GM10847 (cell line): ENCODE results near the gene FCMR.

ENCODE experiments used
- POLR2A ChIP-seq: IDR thresholded peaks from 2 replicates; pipeline ENCODE4 v1.6.1; 2011; ENCODE audit not compliant: insufficient read length; ENCODE audit errors: extremely low read depth

FCMR gene

DNA sequence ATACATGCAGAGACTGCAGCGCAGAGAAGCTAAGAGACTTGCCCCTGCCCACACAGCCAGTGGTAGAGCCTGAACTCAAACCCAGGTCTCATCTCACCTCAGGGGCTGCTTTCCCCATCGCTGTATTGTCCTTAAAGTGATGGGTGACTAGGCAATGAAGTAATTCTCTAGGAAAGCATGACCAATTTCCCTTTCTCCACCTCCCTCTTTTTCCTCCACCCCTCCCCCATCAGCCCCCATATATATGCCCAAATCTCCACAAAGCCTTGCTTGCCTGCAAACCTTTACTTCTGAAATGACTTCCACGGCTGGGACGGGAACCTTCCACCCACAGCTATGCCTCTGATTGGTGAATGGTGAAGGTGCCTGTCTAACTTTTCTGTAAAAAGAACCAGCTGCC is 24.6 kb downstream of the FCMR start, which contains the start of gene IL24:
Gene IL24, plus strand, starts transcription at position 269 of the 400 bp plus-strand sequence. CDS start 390 bp downstream, outside the sequence.
- no peak for TF ChIP-seq POLR2A

DNA sequence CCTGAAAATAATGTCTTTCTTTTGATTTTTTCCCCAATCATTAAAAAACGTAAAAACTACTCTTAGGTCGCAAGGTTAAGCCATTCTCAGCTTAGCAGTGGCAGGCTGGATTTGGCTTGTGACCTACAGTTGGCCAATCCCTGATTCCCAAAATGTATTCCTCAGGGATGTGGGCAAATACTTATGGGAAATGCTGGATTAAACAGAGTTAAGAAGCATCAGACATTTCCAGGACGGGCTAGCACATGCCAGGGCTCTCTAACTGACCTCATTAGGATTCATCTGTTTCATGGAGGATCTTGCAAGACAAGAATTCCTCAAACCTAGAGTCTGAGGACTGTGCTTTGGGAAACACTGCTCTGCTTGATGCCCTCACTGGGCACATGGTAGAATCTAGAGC is 25.5 kb downstream of the FCMR start:
- TF ChIP-seq POLR2A, result no peak

DNA sequence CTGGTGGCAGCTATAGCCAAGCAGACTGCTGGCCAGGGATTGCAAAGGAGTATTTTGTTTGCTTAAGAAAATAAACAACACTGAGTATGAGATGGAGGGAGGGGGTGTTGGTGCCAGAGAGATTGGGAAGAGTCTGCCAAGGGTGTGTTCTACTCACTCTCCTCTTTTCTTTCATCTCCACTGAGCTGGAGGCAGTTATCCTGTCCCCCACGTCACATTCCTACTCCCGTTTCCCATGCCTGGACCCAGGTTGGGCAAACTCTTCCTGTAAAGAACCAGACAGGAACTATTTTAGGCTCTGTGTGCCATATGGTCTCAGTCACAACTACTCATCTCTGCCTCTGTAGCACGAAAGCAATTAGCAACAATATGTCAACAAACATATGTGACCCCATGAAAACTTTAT is 25.9 kb downstream of the FCMR start:
- no peak for TF ChIP-seq POLR2A

DNA sequence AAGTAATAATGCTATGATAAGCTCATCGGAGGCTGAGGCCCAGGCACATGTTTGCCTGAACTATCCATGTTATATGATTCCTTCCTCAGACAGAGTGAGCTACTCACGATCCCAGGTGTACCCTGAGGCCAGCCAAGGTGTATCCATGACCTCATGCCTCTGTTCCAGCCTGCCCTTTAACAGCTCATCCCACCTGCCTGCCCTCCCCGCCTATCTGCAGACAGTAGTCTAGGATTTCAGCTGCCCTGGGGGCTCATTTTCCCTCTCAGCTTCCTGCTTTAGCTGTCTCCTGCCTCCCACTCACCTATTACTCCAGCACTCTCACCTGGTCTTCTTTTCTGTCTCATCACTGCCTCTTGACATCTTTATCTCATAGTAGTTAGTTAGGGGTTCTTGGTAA is 26.4 kb downstream of the FCMR start:
- TF ChIP-seq POLR2A, result no peak

DNA sequence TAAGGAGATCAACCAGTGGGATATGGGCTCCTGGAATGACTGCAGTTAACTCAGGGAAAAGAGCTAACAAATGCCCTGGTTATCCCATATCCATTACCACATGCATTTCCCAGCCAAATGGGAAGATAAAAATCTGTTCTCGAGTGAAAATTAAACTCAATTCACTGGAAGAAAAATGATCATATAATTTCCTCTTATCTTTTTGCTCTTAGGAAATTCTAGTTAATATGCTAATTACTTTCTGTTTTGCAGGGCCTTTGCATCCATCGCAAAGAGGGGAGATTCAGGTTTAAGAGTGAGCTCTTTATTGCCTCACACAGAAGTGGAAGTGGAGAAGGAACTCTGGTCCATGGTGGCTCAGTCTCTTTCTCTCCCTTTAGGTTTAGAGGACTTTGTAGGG is 28.4 kb downstream of the FCMR start:
- no peak for TF ChIP-seq POLR2A

DNA sequence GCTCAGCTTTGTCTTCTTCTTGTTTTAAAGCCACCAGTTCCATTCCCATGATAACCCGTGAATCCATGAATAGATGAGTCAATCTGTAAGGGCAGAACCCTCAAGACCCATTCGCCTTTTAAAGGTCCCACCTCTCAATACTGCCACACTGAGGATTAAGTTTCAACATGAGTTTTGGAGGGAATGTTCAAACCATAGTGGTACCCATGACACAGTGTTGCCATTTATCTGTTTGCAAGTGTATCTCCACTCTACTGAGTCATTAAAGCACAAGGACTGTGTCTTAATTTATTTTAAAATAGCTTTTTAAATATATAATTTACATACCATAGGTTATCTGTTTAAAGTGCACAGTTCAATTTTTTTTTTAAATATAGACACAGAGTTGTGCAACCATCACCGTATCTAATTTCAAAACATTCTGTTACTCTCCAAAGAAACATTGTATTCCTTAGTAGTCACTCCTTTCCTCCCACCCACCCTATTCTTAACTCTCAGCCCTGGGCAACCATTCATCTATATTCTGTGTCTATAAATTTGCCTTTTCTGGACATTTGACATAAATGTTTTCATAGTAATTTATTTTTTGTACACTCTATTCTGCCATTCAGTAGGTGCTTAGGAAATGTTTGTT is 29.3 kb downstream of the FCMR start:
- TF ChIP-seq POLR2A, result no peak

DNA sequence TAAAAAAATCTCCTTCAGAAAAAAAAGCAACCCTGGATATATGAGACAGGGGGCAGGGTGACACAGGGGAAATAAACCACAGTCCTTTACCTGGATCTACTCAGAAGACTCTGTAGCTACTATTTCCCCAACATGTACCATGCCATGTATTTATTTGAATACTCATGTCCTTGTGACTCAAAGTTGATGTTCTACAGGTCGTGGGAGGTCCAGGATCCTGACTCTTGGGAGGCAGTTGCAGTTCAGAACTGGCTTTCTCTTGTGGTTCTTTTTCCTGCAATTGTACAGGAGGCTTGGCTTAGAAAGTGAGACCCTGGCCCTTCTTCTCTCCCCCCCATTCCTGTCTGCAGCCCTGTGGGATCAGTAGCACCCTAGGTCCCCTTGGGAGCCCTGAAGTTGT is 30.3 kb downstream of the FCMR start:
- no peak for TF ChIP-seq POLR2A

DNA sequence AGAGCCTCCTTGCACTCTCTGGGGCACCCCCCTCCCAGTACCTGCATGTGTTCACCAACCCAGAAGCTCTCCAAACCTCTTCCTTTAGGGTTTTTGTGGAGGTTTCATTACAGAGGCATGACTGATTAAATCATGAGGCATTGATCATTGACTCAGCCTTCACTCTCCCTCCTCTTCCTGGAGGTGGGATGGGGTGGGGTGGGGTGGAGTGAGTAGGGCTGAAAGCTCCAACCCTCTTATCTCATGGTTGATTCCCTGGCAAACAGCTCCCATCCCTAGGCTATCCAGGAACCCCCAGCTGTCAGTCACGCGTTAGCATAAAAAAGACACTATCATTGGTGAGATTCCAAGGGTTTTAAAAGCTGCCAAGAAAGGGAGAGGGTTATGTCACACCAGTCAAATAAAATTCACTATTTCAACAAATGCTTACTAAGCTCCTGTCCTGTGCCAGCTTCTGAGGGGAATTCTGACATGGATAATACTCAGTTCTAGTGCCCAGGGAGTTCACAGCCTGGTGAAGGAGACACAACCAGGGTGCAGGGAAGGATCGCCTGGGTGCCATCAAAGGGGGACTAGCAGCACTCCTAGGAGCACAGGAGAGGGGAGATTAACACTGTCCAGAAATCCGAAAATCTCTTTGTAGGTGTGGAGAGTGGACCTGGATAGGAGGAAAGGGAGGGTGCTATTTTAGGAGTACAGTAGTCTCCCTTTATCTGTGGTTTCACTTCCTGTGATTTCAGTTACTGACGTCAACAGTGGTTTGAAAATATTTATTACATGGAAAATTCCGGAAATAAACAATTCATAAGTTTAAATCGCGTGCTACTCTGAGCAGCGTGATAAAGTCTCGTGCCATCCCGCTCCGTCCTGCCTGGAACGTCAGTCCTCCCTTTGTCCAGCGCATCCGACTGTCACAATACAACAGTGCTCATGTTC is 31.3 kb downstream of the FCMR start:
- TF ChIP-seq POLR2A, result no peak

DNA sequence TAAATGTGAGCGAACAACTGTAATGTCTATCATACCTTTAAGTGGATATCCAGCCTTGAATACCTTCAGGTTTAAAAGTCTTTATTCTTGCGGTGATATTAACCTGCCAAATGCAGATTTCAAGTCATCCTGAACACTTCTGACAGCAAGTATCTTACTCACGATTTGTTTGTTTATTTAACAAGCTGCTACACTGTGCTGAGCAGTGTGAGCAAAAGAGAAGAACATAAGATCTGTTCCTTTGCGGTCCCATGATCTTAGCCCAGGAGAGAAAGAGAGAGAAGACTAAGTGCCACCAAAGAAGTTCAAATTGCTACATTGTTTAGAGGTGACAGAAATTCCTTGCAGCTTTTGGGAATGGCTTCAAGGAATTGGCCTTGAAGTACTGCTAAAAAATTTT is 34.0 kb downstream of the FCMR start:
- TF ChIP-seq POLR2A, result no peak

DNA sequence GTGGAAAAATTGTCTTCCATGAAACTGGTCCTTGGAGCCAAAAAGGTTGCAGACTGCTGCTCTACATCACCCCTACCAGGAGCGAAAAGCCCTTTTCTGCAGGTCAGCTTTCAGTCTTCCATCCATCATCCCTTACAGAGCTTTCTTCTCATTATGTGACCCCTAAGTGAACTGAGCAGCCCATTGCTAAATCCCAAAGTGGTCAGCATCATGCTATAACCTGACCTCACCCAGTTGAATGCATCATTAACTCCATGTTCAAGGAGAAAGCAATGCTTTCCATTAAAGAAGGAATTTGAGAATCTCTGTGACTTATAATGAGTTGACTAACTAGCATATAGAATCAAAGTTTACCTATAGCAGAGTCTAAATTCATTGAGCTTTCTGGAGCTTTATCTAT is 34.9 kb downstream of the FCMR start:
- no peak for TF ChIP-seq POLR2A

DNA sequence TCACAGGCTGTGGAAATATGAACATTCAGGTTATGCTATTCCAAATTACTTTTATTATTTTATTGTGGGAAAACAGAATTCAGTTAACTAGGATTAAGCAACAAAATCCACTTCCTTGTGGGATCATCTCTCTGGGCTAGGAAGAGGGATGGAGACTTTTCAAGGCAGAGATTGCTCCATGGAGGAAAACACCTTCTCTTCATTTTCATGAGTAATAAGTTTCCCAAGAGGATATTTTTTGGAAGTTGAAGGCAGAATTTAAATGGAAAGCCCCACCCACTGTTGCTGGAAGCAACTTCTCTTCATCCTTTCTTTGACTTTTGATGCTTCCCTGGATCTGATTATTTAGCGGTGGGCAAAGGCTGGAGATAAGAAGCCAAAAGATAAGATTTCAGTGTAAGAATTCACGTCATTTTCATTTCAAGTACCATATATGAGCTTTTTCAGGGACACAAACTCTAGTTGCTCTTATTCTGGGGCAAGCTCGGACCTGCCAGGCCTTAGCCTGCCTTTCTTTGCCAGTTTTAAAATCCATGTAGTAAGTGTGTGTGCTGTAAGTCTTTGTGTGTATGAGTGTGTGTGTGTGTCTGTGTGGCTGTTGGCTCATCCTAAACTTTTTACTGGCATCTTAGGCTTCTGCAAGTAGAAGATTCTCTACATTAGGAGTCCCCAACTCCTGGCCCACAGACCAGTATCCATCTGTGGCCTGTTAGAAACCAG is 36.2 kb downstream of the FCMR start:
- no peak for TF ChIP-seq POLR2A

DNA sequence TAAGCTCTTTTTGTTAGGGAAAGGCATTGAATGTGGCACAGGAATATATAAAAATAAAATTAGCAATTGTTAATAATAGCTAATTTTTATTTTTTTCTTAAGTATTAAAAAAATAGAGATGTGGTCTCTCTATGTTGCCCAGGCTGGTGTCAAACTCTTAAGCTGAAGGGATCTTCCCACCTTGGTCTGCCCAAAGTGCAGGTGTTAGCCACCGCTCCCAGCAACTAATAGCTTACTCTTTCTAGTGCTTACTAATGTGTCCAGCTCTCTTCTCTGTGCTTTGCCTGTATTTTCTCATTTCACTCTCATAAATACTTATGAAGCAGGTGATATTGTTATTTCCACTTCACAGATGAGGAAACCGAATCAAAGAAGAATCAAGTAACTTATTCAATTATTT is 37.9 kb downstream of the FCMR start:
- no peak for TF ChIP-seq POLR2A

DNA sequence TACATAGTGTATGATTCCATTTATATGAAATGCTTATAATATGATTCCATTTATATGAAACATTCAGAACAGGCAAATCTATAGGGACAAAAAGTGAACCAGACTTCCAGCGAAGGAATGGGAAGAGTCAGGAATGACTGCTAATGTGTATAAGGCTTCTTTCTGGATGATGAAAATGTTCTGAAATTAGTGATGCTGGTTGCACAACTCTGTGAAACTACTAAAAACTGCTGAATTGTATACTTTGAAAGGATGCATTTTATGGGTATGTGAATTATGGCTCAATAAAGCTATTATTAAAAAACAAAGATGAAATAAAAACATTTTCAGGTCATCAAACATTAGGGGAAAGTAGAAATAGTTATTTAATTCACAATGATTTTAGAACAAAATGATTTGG is 38.6 kb downstream of the FCMR start:
- no peak for TF ChIP-seq POLR2A

DNA sequence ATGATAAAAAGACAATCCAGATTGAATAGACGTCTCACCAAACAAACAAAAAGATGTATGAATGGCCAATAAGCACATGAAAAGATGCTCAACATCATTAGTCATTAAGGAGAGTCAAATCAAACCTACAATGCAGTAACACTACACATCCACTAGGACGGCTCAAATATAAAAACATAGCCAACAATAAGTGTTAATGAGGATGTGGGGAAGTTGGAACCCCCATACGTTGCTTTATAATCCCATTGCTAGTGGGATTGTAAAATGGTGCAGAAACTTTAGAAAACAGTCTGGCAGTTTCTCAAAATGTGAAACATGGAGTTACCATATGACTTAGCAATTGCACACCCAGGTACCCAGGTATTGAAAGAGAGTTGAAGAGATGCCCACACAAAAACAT is 39.2 kb downstream of the FCMR start:
- TF ChIP-seq POLR2A, result no peak

DNA sequence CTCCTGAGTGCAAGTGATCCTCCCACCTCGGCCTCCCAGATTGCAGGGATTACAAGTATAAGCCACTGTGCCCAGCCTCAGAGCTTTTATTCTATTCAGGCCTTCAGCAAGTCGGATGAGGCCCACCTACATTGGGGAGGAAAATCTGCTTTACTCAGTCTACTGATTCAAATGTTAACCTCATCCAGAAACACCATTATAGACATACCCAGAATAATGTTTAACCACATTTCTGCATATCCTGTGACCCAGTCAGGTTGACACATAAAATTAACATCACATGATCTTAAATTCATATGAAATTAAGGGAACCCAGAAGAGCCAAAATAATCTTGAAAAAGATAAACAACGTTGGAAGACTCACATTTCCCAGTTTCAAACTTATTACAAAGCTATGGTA is 41.4 kb downstream of the FCMR start:
- no peak for TF ChIP-seq POLR2A

DNA sequence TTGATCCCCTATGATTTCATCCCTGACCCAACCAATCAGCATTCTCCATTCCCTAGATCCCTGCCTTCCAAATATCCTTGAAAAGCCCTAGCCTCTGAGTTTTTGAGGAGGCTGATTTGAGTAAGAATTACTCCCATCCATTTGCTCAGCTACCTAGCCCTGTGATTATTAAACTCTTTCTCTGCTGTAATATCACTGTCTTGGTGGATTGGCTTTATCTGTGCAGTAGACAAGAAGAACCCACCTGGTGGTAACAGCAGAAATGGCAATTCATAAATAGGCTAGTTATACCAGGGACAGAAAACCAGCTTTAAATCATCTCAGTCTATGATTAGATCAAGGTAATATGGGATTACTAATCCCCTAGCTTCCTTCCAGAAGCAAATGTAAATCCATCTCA is 43.3 kb downstream of the FCMR start:
- no peak for TF ChIP-seq POLR2A

DNA sequence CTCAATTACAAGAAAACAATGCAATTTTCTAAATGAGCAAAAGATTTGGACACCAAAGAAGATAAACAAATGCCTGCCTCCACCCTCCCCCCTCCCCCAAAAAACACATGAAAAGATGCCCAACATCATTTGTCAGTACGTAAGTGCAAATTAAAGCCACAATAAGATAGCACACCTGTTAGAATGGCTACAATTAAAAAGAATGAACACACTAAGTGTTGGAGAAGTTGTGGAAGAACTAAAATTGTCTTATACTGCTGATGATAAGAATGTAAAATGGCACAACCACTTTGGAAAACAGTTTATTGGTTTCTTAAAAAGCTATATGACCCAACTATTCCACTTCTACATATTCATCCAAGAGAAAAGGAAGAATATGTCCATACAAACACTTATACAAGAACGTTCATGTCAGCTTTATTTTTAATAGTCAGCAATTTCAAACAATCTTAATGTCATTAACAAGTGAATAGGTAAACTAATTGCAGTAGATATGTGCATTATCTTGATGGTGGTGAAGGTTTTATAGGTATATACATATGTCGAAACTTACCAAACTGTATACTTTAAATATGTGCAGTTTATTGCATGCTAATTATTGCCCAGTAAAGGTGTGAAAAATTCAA is 45.9 kb downstream of the FCMR start:
- TF ChIP-seq POLR2A, result no peak
